SU-DHL-6 (cell line): Measurements from ENCODE around the gene RTN4R.
"Not testable (repeated sequence)": the region's sequence is repeated elsewhere in the genome, so short reads cannot be mapped to it uniquely, and the experiment has no call there.

Experiments used
- EZH2phosphoT487 ChIP-seq: fragments of 200-600 bp; sonication (generic), shearing (Covaris generic); conservative IDR thresholded peaks from 2 replicates; pipeline ENCODE4 v1.6.1; 2018; ENCODE audit warnings: mild to moderate bottlenecking, antibody characterized with exemption, low read length, moderate library complexity, mixed read lengths
- TF ChIP-seq, protein P1 (sequence below): fragments of 200-600 bp; sonication (generic); IDR thresholded peaks from one replicate; pipeline ENCODE4 v1.5.1; 2017; ENCODE audit warnings: antibody characterized with exemption, mild to moderate bottlenecking, low read length, moderate library complexity; ENCODE audit not compliant: insufficient read depth, poor library complexity, severe bottlenecking

DNA sequence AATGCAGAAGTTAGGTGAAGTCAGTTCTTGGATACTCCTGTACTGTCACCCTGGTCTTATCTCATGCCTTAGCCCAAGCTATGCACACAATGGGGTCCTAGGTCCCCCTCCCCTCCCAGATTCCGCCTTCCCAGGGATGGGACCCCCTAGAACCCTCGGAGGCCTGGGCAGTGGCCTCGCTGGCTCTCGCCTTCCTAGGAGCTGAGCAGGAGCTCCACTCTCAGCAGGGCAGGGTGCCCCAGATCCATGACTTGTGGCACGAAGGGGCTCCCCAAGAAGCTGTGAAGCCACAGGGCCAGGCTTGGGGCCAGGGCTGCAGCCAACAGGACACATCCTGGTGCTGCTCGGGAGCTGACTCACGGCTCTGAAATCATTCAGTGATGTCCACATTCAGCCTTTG is 42.1 kb upstream of the RTN4R start:
- TF ChIP-seq, protein P1, sequence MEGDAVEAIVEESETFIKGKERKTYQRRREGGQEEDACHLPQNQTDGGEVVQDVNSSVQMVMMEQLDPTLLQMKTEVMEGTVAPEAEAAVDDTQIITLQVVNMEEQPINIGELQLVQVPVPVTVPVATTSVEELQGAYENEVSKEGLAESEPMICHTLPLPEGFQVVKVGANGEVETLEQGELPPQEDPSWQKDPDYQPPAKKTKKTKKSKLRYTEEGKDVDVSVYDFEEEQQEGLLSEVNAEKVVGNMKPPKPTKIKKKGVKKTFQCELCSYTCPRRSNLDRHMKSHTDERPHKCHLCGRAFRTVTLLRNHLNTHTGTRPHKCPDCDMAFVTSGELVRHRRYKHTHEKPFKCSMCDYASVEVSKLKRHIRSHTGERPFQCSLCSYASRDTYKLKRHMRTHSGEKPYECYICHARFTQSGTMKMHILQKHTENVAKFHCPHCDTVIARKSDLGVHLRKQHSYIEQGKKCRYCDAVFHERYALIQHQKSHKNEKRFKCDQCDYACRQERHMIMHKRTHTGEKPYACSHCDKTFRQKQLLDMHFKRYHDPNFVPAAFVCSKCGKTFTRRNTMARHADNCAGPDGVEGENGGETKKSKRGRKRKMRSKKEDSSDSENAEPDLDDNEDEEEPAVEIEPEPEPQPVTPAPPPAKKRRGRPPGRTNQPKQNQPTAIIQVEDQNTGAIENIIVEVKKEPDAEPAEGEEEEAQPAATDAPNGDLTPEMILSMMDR: not testable (repeated sequence)
- TF ChIP-seq EZH2phosphoT487: not testable (repeated sequence)
